T-helper 2 cell treated with Interferon-gamma antibody and Interleukin-4, amounts not matched to agents 100 ng/mL and 5 ng/mL, for 36 hours (primary cell): ENCODE data around the gene PEPD. TPM values are rescaled to one million over a fixed set of nuclear protein-coding genes. Genes with fewer than 3 reads are reported as not detected.

Experiments
- intact Hi-C: fragments of 100-400 bp; cut with micrococcal nuclease; formaldehyde crosslinking; loops from one replicate; pipeline ENCODE4 v1.15.1; 2023
- total RNA-seq: library from RNA; stranded (reverse); gene quantifications from 2 replicates; pipeline ENCODE4 v1.2.3, GENCODE V29; 2022

Gene PEPD
- total RNA-seq, 1 donor from 2014 or later: 24.4 TPM

- intact Hi-C loops: no loop called here
Measured at GRCh38 chr19:33397536-33398360, 123.8 kb downstream of the PEPD start.

GRCh38 chr19:33396701-33397535 lies 124.7 kb downstream of the PEPD start:
- intact Hi-C loops: no loop called here

- intact Hi-C loops: no loop called here
Measured at GRCh38 chr19:33395561-33396550, 125.7 kb downstream of the PEPD start.

- intact Hi-C loops: no loop called here
Measured at GRCh38 chr19:33394723-33395560, 126.6 kb downstream of the PEPD start.

- intact Hi-C loops: no loop called here
Measured at GRCh38 chr19:33394006-33394722, 127.4 kb downstream of the PEPD start.

GRCh38 chr19:33393286-33394005 lies 128.1 kb downstream of the PEPD start:
- intact Hi-C loops: no loop called here

- intact Hi-C loops: no loop called here
Measured at GRCh38 chr19:33392341-33393285, 129.0 kb downstream of the PEPD start.

- intact Hi-C loops: no loop called here
Measured at GRCh38 chr19:33391631-33392249, 129.9 kb downstream of the PEPD start.

- intact Hi-C loops: no loop called here
Measured at GRCh38 chr19:33390908-33391630, 130.5 kb downstream of the PEPD start.

GRCh38 chr19:33390101-33390907 lies 131.3 kb downstream of the PEPD start:
- intact Hi-C loops: no loop called here

- intact Hi-C loops: no loop called here
Measured at GRCh38 chr19:33389421-33390100, 132.0 kb downstream of the PEPD start.

GRCh38 chr19:33388725-33389420 lies 132.7 kb downstream of the PEPD start:
- intact Hi-C loops: no loop called here

GRCh38 chr19:33388231-33388724 lies 133.3 kb downstream of the PEPD start:
- intact Hi-C loops: no loop called here
